GM19455 (cell line): ENCODE results near the gene EMID1.
"Not testable (repeated sequence)": the region's sequence is repeated elsewhere in the genome, so short reads cannot be mapped to it uniquely, and the experiment has no call there.

Experiments
- ATAC-seq: cut with Tn5 transposase; IDR thresholded peaks from one replicate; pipeline ENCODE4 v1.9.1; 2021; ENCODE audit not compliant: unreplicated experiment

EMID1 gene

GRCh38 chr22:29230972-29231875 lies 25.5 kb downstream of the EMID1 start:
- no peak for ATAC-seq

DNA sequence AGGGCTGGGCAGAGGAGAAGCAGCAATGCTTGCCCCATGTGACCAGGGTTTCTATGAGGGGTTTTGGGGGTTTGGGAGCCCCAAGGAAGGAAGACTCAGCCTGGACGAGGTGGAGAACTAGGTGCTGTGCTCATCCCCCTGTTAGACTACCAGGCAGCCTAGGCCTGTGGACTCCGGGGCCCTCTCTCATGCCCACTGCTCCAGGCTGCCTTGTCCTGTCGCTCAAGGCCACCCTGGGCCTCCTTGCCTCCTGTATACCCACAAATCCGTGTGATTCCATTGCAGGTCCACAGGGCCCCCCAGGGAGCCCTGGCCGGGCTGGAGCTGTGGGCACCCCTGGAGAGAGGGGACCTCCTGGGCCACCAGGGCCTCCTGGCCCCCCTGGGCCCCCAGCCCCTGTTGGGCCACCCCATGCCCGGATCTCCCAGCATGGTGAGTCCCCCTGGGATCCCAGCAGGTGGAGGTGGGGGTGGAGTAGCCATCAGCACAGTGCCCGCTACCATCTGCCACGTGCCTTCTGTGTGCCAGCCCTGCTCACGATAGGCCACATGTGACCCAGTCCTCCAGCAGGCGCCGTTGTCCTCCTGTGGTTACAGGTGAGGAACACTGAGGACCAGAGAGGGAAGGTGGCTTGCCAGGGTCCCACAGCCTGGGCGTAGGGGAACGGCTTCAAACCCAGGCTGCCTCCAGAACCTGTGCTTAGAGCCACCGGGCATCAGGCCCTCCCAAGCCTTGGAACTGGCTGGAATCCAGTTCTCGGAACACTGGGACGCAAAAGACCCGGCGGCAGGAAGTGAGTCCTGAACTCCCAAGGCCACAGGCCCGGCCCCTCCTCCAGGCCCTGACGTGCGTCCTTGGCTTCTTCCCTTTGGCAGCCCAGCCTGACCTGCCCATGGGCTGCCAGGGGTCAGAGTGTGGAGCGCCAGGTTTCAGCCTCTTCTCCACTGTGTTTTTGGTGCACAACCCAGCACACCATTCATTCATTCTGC lies 26.6 kb downstream of the EMID1 start:
- no peak for ATAC-seq

DNA sequence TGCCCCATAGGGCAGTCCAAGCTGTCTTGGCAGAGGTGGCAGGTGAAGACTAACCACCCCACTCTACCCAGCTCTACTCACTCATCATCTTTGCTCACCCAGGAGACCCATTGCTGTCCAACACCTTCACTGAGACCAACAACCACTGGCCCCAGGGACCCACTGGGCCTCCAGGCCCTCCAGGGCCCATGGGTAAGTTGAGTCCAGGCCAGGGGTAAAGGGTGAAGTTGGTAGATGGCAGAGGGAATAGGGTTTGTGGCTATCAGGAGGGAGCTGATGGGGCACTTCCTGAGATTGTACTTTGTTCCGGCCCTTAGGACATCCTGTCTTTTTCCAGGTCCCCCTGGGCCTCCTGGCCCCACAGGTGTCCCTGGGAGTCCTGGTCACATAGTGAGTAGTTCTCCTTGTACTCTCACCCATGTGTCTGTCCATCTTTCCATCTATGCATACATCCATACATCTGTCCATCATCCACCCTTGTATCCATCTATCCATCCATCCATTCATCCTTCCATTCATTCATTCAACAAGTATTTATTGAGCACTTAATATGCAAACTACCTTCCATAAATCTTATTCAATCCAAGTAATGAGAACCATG lies 27.7 kb downstream of the EMID1 start:
- ATAC-seq: no peak

- ATAC-seq: not testable (repeated sequence)
Observed at GRCh38 chr22:29240481-29240880, 34.8 kb downstream of the EMID1 start.

- ATAC-seq: no peak
Observed at GRCh38 chr22:29243874-29244446, 38.3 kb downstream of the EMID1 start.

DNA sequence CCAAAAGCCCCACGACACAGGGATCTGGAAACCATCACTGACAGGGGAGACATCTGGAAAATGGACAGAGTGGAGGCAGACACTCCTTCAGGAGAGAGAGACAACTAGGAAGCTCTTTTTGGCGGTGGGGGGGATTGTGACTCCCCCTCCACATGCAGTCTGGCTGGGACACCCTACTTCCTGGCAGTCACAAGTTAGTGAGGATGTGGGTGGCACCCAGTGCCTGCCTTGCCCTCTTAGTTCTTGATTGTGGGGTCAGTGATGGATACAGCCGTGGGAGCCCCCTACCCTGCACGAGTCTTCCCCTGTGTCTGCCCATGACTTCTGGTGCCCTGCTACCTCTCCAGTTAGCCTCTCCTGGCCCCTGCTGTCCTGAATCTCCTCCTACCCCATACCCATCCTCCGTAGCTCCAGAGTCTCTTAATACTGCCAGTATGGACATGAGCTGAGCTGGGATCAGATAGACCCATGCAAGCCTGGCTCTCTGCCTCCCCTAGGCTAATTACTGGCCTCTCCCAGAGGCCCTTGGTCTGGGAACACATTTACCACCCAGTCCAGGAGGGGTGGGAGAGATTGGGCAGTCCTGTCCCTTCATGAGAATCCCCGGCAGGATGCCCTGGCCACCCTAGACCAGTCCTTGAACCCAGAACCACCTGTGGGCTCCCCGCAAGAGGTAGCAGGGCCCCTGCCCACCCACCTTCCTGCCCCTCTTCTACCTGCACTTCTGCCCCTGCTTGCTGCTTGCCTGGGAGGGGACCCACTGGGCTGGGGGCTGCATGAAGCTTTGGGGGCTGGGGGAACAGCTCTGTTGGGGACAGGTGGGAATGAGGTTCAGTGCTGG lies 39.3 kb downstream of the EMID1 start:
- ATAC-seq: no peak

- ATAC-seq: no peak
Observed at GRCh38 chr22:29245626-29246385, 40.1 kb downstream of the EMID1 start.

DNA sequence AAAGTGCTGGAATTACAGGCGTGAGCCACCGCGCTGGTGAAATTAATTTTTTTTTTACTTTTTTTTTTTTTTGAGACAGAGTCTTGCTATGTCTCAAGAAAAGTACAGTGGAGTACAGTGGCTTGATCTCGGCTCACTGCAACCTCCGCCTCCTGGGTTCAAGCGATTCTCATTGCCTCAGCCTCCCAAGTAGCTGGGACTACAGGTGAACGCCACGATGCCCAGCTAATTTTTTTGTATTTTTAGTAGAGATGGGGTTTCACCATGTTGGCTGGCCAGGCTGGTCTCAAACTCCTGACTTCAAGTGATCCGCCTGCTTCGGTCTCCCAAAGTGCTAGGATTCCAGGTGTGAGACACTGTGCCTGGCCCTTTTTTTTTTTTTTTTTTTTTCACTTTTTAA lies 42.2 kb downstream of the EMID1 start:
- not testable (repeated sequence) for ATAC-seq

DNA sequence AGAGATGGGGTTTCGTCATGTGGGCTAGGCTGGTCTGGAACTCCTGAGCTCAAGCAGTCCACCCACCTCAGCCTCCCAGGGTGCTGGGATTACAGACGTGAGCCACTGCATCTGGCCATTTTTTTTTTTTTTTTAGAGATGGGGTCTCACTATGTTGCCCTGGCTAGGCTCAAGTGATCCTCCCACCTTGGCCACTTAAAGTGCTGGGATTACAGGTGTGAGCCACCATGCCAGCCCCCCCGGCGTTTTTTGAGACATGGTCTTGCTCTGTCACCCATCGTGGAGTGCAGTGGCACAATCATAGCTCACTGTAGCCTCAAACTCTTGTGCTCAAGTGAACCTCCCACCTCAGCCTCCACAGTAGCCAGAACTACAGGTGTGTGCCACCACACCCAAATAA lies 45.6 kb downstream of the EMID1 start:
- ATAC-seq: no peak

DNA sequence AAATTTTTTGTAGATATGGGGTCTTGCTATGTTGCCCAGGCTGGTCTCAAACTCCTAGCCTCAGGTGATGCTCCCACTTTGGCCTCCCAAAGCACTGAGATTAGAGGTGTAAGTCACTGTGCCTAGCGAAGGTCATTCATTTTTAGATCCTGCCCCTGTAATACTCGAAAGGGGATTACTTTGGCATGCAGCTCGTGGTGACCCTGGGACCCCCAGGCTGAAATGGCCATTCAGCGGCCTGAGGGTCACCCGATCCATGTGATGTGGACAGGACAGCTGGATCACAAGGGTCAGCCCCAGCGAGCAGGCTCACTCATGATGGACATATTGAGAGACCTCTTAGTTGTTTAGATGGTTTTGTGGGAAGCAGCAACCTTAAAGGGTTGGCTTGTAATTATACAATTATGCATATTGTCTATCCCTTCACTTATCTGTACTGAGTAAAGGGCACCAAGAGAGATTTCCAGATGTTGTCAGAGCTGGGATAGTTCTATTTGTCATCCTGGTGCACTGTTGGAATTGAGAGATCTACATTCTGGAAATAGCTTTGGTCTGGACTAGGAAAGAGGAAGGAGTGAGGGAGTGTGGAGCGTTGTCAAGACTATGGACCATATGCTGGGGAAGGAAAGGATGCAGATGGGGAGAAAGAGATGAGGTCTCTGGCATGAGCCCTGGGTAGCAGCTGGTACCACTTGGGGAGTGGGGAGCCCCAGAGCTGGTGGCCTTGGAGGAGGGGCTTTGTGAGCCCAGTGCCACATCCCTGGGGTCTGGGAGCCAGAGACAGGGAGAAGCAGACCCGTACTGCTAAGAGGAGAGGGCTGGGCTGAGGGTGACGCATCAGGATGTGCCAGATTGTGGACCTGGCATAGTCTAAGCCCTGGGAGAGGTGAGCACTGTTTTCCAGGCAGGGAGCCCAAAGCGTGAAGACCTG lies 46.5 kb downstream of the EMID1 start:
- ATAC-seq: no peak

DNA sequence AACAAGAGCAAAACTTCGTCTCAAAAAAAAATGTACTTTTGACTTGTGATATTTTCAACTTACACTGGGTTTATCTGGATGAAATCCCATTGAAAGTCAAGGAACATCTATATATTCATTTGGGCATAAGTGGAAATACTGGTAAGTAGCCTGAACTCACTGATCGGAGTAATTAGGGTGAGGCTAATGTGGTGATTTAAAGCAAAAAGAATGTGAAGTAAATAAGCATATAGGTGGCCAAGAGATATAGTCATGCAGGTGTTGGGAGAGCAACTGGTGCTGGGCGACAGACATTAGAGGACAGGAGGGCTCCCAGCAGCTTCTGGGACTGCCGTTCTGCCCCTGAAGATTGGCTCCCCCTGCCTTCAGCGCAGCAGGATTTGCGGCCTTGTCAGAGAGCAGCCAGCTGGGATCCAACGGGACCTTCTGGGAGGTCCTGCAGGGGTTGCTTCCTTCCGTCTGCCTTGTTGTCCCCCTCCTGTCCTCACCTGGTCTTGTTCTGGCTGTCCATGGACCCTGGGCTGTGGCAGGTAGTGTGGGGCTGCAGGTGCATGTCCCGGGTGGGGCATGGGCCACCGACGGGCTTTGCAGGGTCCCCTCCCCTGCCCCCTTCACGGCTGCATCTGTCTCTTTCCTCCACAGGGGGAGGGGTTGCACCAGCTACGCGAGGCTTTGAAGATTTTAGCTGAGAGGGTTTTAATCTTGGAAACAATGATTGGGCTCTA lies 48.0 kb downstream of the EMID1 start:
- no peak for ATAC-seq

DNA sequence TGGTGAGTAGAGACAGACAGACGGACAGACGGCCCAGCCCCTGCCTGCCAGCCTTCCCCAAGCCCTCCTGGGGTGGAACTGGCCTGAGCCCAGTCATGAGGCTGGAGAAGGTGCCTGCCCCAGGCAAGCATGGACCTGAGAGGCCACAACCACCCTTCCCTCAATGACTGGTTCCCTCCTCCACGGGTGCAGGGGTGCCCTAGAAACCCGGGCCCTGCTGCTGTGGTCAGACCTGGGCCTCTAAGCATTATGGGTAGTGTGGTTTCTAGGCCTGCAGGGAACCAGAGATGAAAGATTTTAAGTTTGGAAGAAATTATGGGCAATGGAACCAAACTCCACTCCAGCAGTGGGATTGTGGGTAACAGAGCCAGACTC lies 48.6 kb downstream of the EMID1 start:
- no peak for ATAC-seq

DNA sequence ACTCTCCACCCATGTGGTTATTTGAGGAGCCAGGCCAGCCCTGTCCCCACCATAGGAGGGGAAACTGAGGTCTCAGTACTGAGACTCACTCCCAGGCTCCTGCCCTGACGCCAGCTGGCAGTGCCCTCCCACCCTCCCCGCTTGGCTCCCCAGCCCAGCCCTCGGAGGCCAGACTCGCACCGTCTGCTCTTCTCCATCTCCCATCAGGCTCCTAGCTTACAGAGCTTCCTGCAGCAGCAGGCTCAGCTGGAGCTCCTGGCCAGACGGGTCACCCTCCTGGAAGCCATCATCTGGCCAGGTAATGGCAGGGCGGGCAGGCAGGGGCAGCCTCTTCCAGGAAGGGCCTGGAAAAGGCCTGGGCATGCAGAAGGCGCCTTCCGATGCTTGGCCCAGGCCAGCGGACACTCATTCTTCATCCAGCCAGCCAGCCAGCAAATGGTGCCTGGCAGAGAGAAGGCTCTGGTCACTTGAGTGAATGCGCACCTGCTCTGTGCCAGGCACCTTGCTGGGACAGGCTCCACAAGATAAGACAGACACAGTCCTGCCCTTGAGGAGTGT lies 49.4 kb downstream of the EMID1 start:
- no peak for ATAC-seq

DNA sequence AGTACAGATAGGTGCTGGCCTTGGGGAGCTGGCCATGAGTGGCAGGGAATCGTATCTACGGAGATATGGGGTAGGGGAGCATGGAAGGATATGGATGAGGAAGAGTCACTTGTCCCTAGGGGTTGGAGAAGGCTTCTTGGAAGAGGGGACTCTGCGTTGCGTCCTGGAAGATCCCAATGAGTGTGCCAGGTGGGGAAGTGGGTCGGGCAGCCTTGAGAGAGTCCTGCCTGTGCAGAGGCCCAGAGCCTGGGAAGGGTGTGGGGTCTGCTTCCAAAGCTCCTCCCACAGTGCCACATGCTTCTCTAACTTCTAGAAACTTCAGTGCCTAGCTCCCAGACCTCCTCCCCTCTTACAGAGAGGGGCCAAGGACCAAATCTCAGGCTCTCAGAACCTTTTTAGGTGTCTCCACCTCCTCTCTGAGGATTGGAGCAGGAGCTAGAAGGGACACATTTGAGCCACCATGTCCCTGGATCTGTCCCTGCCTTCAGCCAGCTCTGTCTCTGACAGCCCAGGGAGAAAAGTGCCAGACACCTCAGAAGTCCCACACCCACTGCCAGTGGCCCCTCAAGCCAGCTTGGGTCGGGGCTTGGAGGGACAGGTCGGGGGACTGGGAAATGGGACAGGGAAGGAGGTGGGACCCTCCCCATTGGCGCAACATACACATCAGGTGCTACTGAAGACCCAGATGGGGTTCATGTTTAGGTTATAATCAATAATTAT lies 51.1 kb downstream of the EMID1 start:
- no peak for ATAC-seq

- ATAC-seq: no peak
Observed at GRCh38 chr22:29257751-29258181, 52.1 kb downstream of the EMID1 start.

DNA sequence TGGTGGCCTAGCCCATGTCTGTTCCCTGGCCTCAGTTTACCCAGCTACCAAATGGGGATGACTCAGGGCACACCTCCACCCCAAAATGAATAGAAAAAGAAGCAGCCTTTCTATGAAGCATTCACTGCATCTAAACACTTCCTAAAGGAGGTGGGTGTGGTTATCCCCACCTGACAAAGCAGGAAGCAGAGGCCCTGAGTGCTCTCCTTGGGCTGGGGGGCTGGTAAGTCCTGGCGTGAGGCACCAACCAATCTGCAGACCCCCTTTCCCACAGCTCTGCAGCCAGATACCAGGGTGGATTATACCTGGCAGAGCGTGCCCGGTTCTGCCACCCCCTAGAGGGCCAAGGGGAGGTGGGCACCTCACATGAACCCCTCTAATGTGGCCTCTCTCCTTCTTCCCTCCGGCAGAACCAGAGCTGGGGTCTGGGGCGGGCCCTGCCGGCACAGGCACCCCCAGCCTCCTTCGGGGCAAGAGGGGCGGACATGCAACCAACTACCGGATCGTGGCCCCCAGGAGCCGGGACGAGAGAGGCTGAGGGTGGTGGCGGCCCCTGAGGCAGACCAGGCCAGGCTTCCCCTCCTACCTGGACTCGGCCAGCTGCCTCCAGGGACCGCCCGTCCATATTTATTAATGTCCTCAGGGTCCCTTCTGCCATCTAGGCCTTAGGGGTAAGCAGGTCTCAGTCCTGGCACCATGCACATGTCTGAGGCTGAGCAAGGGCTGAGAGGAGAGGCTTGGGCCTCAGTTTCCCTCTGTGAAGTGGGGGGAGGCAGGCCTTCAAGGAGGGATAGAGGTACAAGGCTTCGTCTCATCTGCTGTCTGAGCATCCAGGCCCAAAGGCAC lies 52.9 kb downstream of the EMID1 start:
- ATAC-seq: no peak
